Upper lobe of left lung (tissue), 6 donors: Measurements from ENCODE around the gene HERC3. TPM values are rescaled to one million over a fixed set of nuclear protein-coding genes. Genes with fewer than 3 reads are reported as not detected.

Source experiments
- ATAC-seq, 2 donors: fragments of 200-7000 bp; cut with Tn5 transposase; one replicate each; pipeline ENCODE4 v1.9.1; 2022; ENCODE audit warnings: mild to moderate bottlenecking in 2 of 2, moderate library complexity in 2 of 2; ENCODE audit not compliant: low FRiP score in 2 of 2
- DNase-seq, 2 donors: peaks; one replicate each; pipeline ENCODE4 v3.0.0-alpha.2; 2019 to 2020
- H3K27ac ChIP-seq, 4 donors: fragments of 200-600 bp; sonication (generic); one replicate each; pipeline ENCODE4 v1.5.1; 2016 to 2019
- H3K27me3 ChIP-seq, 4 donors: fragments of 200-600 bp; sonication (generic); one replicate each; pipeline ENCODE4 v1.5.1; 2017 to 2019
- H3K36me3 ChIP-seq, 4 donors: fragments of 200-600 bp; sonication (generic); one replicate each; pipeline ENCODE4 v1.5.1; 2016 to 2019
- H3K4me1 ChIP-seq, 4 donors: fragments of 200-600 bp; sonication (generic); one replicate each; pipeline ENCODE4 v1.5.1; 2018 to 2019
- H3K4me3 ChIP-seq, 4 donors: fragments of 200-600 bp; sonication (generic); one replicate each; pipeline ENCODE4 v1.5.1; 2017 to 2019; ENCODE audit warnings: mild to moderate bottlenecking in 2 of 4, moderate library complexity in 1 of 4
- H3K9me3 ChIP-seq, 4 donors: fragments of 200-600 bp; sonication (generic); one replicate each; pipeline ENCODE4 v1.5.1; 2018 to 2019
- CTCF ChIP-seq, 6 experiments: fragments of 450-650 bp in 4 of 6; fragments of 200-600 bp in 2 of 6; sonication (generic) in 2 of 6; IDR thresholded peaks; one replicate each; pipeline ENCODE4 v1.5.1; 2016 to 2019; ENCODE audit warnings: antibody characterized with exemption in 6 of 6
- EP300 ChIP-seq, 4 donors: sonication (generic); formaldehyde crosslinking; IDR thresholded peaks; one replicate each; pipeline ENCODE4 v1.5.1; 2017; ENCODE audit warnings: antibody characterized with exemption in 4 of 4, control low read depth in 2 of 4
- POLR2A ChIP-seq, 4 donors: fragments of 450-650 bp; IDR thresholded peaks; one replicate each; pipeline ENCODE4 v1.5.1; 2016 to 2017; ENCODE audit warnings: antibody characterized with exemption in 4 of 4, mild to moderate bottlenecking in 2 of 4
- POLR2AphosphoS5 ChIP-seq, 2 donors: sonication (generic); formaldehyde crosslinking; IDR thresholded peaks; one replicate each; pipeline ENCODE4 v1.5.1; 2017; ENCODE audit warnings: antibody characterized with exemption in 2 of 2
- WGBS, 2 donors: methylation state at CpG; one replicate each; pipeline ENCODE4 v1.1.5; 2017 to 2018; 5-methylcytosine and 5-hydroxymethylcytosine counted together
- total RNA-seq, 6 donors: library from RNA; depleted of rRNA in 4 of 6; stranded (reverse); fragments of >200 nt in 4 of 6; gene quantifications; one replicate each; pipeline versions ENCODE4 v1.1.0 to v1.2.1, GENCODE V29; 2016 to 2021
- donor health status: DM: no; HTN: no; CAD: no; lungs with moderate emphysema.
- donor health status: DM: no; HTN: yes; CAD: no; lungs with severe emphysema.

HERC3 gene
- total RNA-seq, 6 donors from 2014 or later = 37.5 to 103 (median 49.7) TPM

GRCh38 chr4:88718098-88718497, 125.8 kb downstream of the HERC3 start:
- Histone ChIP-seq H3K4me3 (no peak overlapping the region), H3K4me1 (peaks cover 0 to 3% (median 0%) of the 10 kb centered on the region in 4 donors), H3K27me3 (no peaks in the 10 kb centered on the region), H3K27ac (no peak overlapping the region), H3K36me3 (peaks cover 0 to 62% (median 13%) of the 10 kb centered on the region in 4 donors), H3K9me3 (peaks cover 3 to 8% (median 6%) of the 10 kb centered on the region in 4 donors)
- DNase-seq (no peak), ATAC-seq (no peak)
- TF ChIP-seq EP300 (IDR thresholded peaks at IDR 0.05) = no peak
- WGBS, 2 donors = 96 to 98% methylated on average over 5 of the region's 5 CpGs

DNA sequence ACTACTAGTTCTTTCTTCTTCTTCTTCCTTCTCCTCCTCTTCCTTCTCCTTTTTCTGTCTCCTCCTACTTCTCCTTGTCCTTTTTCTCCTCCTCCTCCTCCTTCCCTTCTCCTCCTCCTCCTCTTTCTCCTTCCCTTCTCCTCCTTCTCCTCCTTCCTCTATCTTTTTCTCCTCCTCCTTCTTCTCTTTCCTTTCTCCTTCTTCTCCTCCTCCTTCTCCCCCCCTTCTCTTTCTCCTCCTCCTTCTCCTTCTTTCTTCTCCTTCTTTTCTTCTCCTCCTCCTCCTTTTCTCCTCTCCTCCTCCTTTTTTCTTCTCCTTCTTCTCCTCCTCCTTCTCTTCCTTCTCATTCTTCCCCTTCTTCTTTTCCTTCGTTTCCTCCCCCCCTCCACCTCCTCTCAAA, 127.1 kb downstream of the HERC3 start:
- Histone ChIP-seq H3K4me3 (no peak overlapping the region), H3K36me3 (peaks cover 0 to 74% (median 19%) of the 10 kb centered on the region in 4 donors), H3K9me3 (peaks cover 3 to 8% (median 6%) of the 10 kb centered on the region in 4 donors), H3K27ac (no peak overlapping the region), H3K27me3 (no peaks in the 10 kb centered on the region), H3K4me1 (peaks cover 0 to 3% (median 0%) of the 10 kb centered on the region in 4 donors)
- 92 to 100% methylated on average over 1 of the region's 1 CpG for WGBS, 2 donors
- TF ChIP-seq CTCF (IDR thresholded peaks at IDR 0.05) (no peak), EP300 (IDR thresholded peaks at IDR 0.05) (no peak), POLR2A (IDR thresholded peaks at IDR 0.05) (no peak), POLR2AphosphoS5 (IDR thresholded peaks at IDR 0.05) (no peak)
- ATAC-seq = no peak
- DNase-seq = no peak

GRCh38 chr4:88720451-88721428, 128.5 kb downstream of the HERC3 start:
- ATAC-seq = peak in 1 of 2 donors; percentile 27
- H3K4me3 ChIP-seq = no peak overlapping the region
- H3K36me3 ChIP-seq = peaks cover 0 to 87% (median 20%) of the 10 kb centered on the region in 4 donors
- H3K27ac ChIP-seq = peak overlapping the region in 1 of 4 donors; percentile 10
- H3K27me3 ChIP-seq = no peaks in the 10 kb centered on the region
- peaks cover 3 to 8% (median 6%) of the 10 kb centered on the region in 4 donors for H3K9me3 ChIP-seq
- WGBS, 2 donors = 87% methylated on average over 10 of the region's 10 CpGs
- peaks cover 0 to 3% (median 2%) of the 10 kb centered on the region in 4 donors for H3K4me1 ChIP-seq
- no peak for TF ChIP-seq CTCF (IDR thresholded peaks at IDR 0.05)
- no peak for TF ChIP-seq EP300 (IDR thresholded peaks at IDR 0.05)
- TF ChIP-seq POLR2A (IDR thresholded peaks at IDR 0.05) = no peak
- no peak for TF ChIP-seq POLR2AphosphoS5 (IDR thresholded peaks at IDR 0.05)
- no peak for DNase-seq

GRCh38 chr4:88722276-88722780, 130.0 kb downstream of the HERC3 start:
- Histone ChIP-seq H3K4me1 (peaks cover 0 to 5% (median 2%) of the 10 kb centered on the region in 4 donors), H3K4me3 (no peak overlapping the region), H3K9me3 (peaks cover 0 to 2% (median 2%) of the 10 kb centered on the region in 4 donors), H3K36me3 (peaks cover 4 to 85% (median 26%) of the 10 kb centered on the region in 4 donors), H3K27me3 (no peaks in the 10 kb centered on the region), H3K27ac (no peak overlapping the region)
- no peak for ATAC-seq
- TF ChIP-seq POLR2AphosphoS5 (IDR thresholded peaks at IDR 0.05) (no peak), CTCF (IDR thresholded peaks at IDR 0.05) (no peak), POLR2A (IDR thresholded peaks at IDR 0.05) (no peak), EP300 (IDR thresholded peaks at IDR 0.05) (no peak)
- 85 to 88% methylated on average over 10 of the region's 10 CpGs for WGBS, 2 donors
- DNase-seq = no peak

GRCh38 chr4:88722828-88723227, 130.5 kb downstream of the HERC3 start:
- no peak for DNase-seq
- WGBS, 2 donors = 77 to 83% methylated on average over 2 of the region's 2 CpGs
- Histone ChIP-seq H3K27ac (no peak overlapping the region), H3K4me1 (peaks cover 0 to 5% (median 2%) of the 10 kb centered on the region in 4 donors), H3K36me3 (peaks cover 4 to 85% (median 31%) of the 10 kb centered on the region in 4 donors), H3K9me3 (no peaks in the 10 kb centered on the region), H3K27me3 (no peaks in the 10 kb centered on the region), H3K4me3 (no peak overlapping the region)
- peak; percentile 31 to 50 for ATAC-seq
- TF ChIP-seq EP300 (IDR thresholded peaks at IDR 0.05) = no peak
- no peak for TF ChIP-seq POLR2AphosphoS5 (IDR thresholded peaks at IDR 0.05)
- no peak for TF ChIP-seq CTCF (IDR thresholded peaks at IDR 0.05)
